Activated CD4-positive, alpha-beta T cell treated with anti-CD3 and anti-CD28 coated beads for 36 hours (primary cell): ENCODE measurements around the gene TCP10L. TPM values are rescaled to one million over a fixed set of nuclear protein-coding genes. Genes with fewer than 3 reads are reported as not detected.
A peak's percentile ranks its signal among the peaks of the same experiment; 100 is the strongest.
"Not testable (repeated sequence)": the region's sequence is repeated elsewhere in the genome, so short reads cannot be mapped to it uniquely, and the experiment has no call there.

Source experiments
- ATAC-seq: fragments of 200-7000 bp; cut with Tn5 transposase; one replicate; pipeline ENCODE4 v1.10.0; 2021; ENCODE audit warnings: mild to moderate bottlenecking, moderate library complexity
- CTCF ChIA-PET: fragments of 350-600 bp; sonication (Branson Sonifier 250); formaldehyde crosslinking; loops from one replicate; lab custom pipeline; 2021; ENCODE audit warnings: antibody characterized with exemption; lab: Charles Lee
- POLR2A ChIA-PET: fragments of 350-600 bp; sonication (Branson Sonifier 250); formaldehyde crosslinking; loops from one replicate; lab custom pipeline; 2021; ENCODE audit warnings: antibody characterized with exemption, inconsistent platforms; lab: Charles Lee
- DNase-seq: peaks from one replicate; pipeline ENCODE4 v3.0.0-alpha.2; 2020
- H3K27ac Mint-ChIP-seq: one replicate; pipeline ENCODE4 v1.8.0; 2021; ENCODE audit warnings: mixed read lengths
- H3K27me3 Mint-ChIP-seq: one replicate; pipeline ENCODE4 v1.8.0; 2021; ENCODE audit warnings: mixed read lengths
- H3K36me3 Mint-ChIP-seq: one replicate; pipeline ENCODE4 v1.8.0; 2021; ENCODE audit warnings: low read depth, mixed read lengths
- H3K4me1 Mint-ChIP-seq: one replicate; pipeline ENCODE4 v1.8.0; 2021; ENCODE audit warnings: mixed read lengths
- H3K4me3 Mint-ChIP-seq: one replicate; pipeline ENCODE4 v1.8.0; 2021; ENCODE audit warnings: mild to moderate bottlenecking, moderate library complexity, mixed read lengths
- H3K9me3 Mint-ChIP-seq: one replicate; pipeline ENCODE4 v1.8.0; 2021; ENCODE audit warnings: low read depth, mixed read lengths
- intact Hi-C, 2 experiments: fragments of 100-400 bp; cut with DNase I in 1 of 2; cut with micrococcal nuclease in 1 of 2; formaldehyde crosslinking; loops; one replicate each; pipeline versions ENCODE4 v1.14.2 to v1.15.1; 2022 to 2024; cut with DNase I, micrococcal nuclease
- total RNA-seq, 2 experiments: library from RNA; stranded (reverse); gene quantifications; one replicate each; pipeline ENCODE4 v1.2.3, GENCODE V29; 2021

The TCP10L gene, protein sequence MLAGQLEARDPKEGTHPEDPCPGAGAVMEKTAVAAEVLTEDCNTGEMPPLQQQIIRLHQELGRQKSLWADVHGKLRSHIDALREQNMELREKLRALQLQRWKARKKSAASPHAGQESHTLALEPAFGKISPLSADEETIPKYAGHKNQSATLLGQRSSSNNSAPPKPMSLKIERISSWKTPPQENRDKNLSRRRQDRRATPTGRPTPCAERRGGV
- total RNA-seq: 1 to 10 TPM in 1 of 2 experiments, under 1 TPM in 1; 0.96 to 1.2 TPM

DNA sequence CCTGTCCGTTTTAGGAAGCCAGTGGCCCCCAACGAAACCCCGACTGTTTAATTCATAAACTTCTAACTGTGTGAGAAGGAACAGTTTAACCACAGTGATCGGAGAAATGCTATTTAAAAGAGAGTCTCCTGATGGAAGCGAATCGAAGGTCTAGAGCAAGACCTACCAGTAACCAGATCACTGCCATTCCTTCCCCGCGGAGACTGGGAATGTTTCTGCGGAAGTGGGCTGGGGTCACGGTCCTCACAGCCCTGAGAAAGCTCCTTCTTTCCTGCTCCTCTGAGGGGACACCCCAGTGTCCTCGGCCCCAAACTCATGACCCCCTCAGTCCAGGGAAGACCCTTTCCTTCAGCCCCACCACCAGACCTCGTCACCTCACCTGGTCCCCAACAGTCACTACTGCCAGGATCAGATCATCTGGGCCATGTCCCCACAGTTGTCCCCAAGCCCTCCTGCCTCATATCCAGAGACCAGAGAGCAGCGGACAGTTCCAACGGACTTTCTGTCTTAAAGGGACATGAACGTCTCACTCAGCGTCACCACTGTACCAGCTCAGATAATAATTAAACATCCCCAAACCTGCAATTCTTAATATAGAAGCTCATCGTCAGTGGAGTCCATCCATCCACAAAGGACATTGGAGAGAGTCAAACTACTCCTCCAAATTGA, at the start of gene TCP10L:
TSS of gene TCP10L (minus strand) at position 482 of the 669 bp plus-strand sequence. CDS start 1,219 bp downstream, outside the sequence.
- Mint-ChIP-seq H3K9me3 (no peaks in the 10 kb centered on the region), H3K4me3 (no peak within 1 kb of the TSS), H3K27ac (no peak within 1 kb of the TSS), H3K4me1 (no peaks in the 10 kb centered on the region), H3K36me3 (no peaks in the 10 kb centered on the region), H3K27me3 (no peaks in the 10 kb centered on the region)
- ATAC-seq (no peak), DNase-seq (no peak)
- ChIA-PET CTCF (no interaction called here), POLR2A (no interaction called here)
- intact Hi-C loops: loop anchor here in 1 of 2 experiments (10.0 kb wide), 1 partner anchor 710 kb away; the partner anchor contains the start of gene HUNK

DNA sequence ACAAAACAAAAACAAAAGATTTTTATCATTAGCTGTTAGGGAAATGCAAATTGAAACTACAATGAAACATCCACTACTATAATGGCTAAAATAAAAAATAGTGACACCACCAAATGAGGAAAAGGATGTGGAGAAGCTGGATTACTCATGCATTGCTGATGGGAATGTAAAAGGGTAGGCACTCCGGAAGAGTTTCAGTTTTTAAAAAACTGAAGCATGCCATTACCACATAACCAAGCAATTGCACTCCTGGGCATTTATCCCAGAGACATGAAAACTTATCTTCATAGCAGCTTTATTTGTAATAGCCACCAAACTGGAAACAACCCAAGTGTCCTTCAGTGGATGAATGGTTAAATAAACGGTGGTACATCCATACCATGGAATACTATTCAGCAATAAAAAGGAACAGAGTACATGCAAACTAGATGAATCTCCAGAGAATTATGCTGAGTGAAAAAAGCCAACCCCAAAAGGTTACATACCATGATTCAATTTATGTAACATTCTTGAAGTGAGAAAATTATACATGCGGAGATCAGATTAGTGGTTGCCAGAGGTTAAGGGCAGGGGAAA, 41.4 kb upstream of the TCP10L start:
- POLR2A ChIA-PET: no interaction called here
- ATAC-seq (no peak), DNase-seq (no peak)
- H3K4me1 Mint-ChIP-seq: no peaks in the 10 kb centered on the region
- H3K27me3 Mint-ChIP-seq: peaks cover 2% of the 10 kb centered on the region
- peaks cover 2% of the 10 kb centered on the region for H3K9me3 Mint-ChIP-seq
- CTCF ChIA-PET: interaction anchor here (0.6 to 1.0 kb wide), 3 partner anchors 26 to 183 kb away, joined by 3 to 4 read pairs (median 3); no protein-coding TSS in a partner anchor
- H3K36me3 Mint-ChIP-seq: peaks cover 14% of the 10 kb centered on the region
- intact Hi-C loops: no loop called here
- no peak overlapping the region for H3K4me3 Mint-ChIP-seq
- H3K27ac Mint-ChIP-seq: no peak overlapping the region

DNA sequence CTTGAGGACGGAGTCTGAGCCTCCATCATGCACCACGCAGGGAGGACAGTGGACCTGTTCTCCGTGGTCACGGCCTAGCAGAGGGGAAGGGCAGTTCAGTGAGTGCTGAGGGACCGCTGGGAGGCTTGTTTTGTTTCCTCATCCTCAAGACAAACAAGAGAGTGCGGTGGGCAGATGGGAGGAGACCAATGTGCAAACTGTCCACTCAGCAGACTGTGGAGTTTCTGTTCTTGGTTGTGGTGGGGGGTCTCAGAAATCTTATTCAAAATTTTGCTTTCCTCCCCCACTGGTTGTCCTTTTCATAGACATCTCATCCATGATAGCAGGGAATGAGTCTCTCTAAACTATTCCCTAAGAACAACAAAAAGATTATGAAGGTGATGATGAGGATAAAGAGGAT, 32.9 kb upstream of the TCP10L start:
- H3K4me3 Mint-ChIP-seq, H3K36me3 Mint-ChIP-seq, ATAC-seq, DNase-seq, POLR2A ChIA-PET, H3K9me3 Mint-ChIP-seq, intact Hi-C loops, H3K4me1 Mint-ChIP-seq, CTCF ChIA-PET, H3K27ac Mint-ChIP-seq: not testable (repeated sequence)
- H3K27me3 Mint-ChIP-seq: peaks cover 11% of the 10 kb centered on the region

DNA sequence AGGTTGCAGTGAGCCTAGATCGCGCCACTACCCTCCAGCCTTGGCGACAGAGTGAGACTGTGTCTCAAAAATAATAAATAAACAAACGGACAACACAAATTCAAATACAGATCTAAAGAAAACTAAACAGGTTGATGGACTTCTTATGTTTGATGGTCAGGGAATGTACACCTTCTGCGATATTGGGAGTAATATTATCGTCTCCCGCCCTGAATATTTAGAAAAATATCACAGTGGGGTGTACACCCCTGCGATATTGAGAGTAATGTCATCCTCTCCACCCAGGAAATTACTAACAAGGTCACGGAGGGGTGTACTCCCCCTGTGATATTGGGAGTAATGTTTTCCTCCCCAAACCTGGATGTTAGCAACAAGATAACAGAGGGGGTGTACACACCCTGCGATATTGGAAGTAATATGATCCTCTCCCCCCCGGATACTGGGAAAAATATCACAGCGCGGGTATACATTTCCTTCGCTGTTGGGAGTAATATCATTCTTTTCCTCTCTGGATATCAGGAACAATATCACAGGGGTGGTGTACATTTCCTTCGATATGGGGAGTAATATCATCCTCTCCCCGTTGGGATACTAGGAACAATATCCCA, 28.2 kb upstream of the TCP10L start:
- DNase-seq (no peak), ATAC-seq (no peak)
- peak overlapping the region; percentile 96 for H3K4me3 Mint-ChIP-seq
- H3K4me1 Mint-ChIP-seq: peaks cover 9% of the 10 kb centered on the region
- intact Hi-C loops: loop anchor here (2.0 to 5.0 kb wide), 5 partner anchors 45 to 929 kb away; partner anchors contain the start of genes GART (in 1 of the 2), MIS18A (in 1 of the 2), PAXBP1 (in 1 of the 2) and SON (in 1 of the 2)
- no peaks in the 10 kb centered on the region for H3K9me3 Mint-ChIP-seq
- no peaks in the 10 kb centered on the region for H3K27me3 Mint-ChIP-seq
- H3K36me3 Mint-ChIP-seq: peaks cover 9% of the 10 kb centered on the region
- CTCF ChIA-PET: interaction anchor here (0.6 to 0.8 kb wide), 2 partner anchors 44 to 219 kb away, joined by 3 to 4 read pairs; no protein-coding TSS in a partner anchor
- POLR2A ChIA-PET: no interaction called here
- H3K27ac Mint-ChIP-seq: peak overlapping the region; percentile 90

DNA sequence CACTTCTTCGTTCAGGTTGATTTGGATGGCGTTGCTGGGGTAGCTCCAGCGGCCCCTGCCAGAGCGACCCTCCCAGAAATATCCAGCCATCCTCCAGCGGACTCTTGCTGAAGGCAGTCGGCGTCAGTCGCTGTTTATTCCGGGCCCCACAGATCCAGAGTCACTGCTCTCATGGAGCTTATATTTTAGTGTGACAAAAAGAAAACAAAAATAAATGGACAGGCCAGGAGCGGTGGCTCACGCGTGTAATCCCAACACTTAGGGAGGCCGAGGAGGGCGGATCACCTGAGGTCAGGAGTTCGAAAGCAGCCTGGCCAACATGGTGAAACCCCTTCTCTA, 27.6 kb upstream of the TCP10L start:
- Mint-ChIP-seq H3K36me3 (peaks cover 10% of the 10 kb centered on the region), H3K4me1 (peaks cover 9% of the 10 kb centered on the region), H3K9me3 (no peaks in the 10 kb centered on the region), H3K4me3 (peak overlapping the region; percentile 96), H3K27me3 (no peaks in the 10 kb centered on the region), H3K27ac (peak overlapping the region; percentile 90)
- ATAC-seq (peak; percentile 8), DNase-seq (no peak)
- POLR2A ChIA-PET: no interaction called here
- intact Hi-C loops: loop anchor here (1.0 to 5.0 kb wide), 13 partner anchors 44 to 1028 kb away; partner anchors contain the start of genes MIS18A (in 2 of the 2), URB1 (in 2 of the 2), CRYZL1 (in 1 of the 2) and DNAJC28 (in 1 of the 2)
- CTCF ChIA-PET: interaction anchor here (0.6 to 1.4 kb wide), 3 partner anchors 12 to 218 kb away, joined by 3 to 9 read pairs (median 4); no protein-coding TSS in a partner anchor

DNA sequence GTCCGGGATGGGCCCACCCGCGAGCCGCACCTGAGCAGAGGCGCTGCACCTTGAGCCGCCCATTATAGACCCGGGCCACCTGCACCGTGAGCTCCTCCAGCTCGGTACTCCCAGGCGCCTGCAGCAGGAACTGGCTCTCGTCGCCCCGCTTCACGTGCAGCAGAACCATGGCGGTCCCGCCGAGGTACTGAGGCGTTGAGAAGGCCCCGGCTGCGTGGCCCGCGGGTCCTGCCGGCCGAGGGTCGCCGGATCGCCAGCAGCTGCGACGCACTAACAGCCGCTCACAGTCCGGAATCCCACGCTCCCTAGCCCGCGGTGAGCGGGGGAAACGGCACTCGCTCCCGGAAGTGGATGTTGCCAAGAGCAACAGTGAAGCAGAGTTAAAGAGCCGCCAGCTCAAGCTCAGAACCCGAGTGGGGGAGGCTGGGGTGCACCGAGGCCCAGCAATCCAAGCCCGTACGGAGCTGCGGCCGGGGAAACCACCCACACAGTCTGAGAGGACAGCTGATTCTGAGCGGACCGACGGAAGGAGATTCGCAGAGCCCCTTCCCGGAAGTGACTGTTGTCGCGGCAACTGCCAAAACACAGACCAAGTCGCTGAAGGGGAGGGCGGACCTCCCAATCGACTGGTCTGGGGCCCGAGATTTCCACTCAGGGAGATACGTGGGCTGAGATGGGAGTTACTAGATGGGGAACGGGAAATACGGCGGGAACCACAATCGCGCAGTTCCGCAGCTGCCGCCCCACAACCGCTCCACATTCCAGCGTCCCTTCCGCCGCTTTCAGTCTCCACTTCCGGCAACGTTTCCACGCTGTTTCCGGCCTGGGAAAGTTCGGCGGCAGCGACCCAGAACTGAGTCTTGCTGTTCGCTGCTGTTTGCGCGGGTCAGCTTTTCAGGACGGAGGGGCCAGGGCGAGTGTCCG, 27.0 kb upstream of the TCP10L start, which contains the start of gene CFAP298:
TSS of gene CFAP298 (minus strand) at position 303 of the 924 bp plus-strand sequence. CDS start at position 169, 134 bp downstream.
- intact Hi-C loops: loop anchor here (1.0 to 5.0 kb wide), 13 partner anchors 44 to 1029 kb away; partner anchors contain the start of genes MIS18A (in 2 of the 2), URB1 (in 2 of the 2), CRYZL1 (in 1 of the 2) and DNAJC28 (in 1 of the 2)
- POLR2A ChIA-PET: interaction anchor here (0.6 to 0.8 kb wide), 2 partner anchors 84 to 159 kb away, joined by 3 read pairs; partner anchors contain the start of gene PAXBP1
- H3K4me1 Mint-ChIP-seq: peaks cover 9% of the 10 kb centered on the region
- ATAC-seq: peak; percentile 90
- no peaks in the 10 kb centered on the region for H3K27me3 Mint-ChIP-seq
- peak within 1 kb of the TSS; percentile 96 for H3K4me3 Mint-ChIP-seq
- peak; percentile 92 for DNase-seq
- H3K27ac Mint-ChIP-seq: peak within 1 kb of the TSS; percentile 90
- CTCF ChIA-PET: interaction anchor here (0.6 to 1.4 kb wide), 5 partner anchors 11 to 218 kb away, joined by 3 to 9 read pairs (median 4); no protein-coding TSS in a partner anchor
- peaks cover 16% of the 10 kb centered on the region for H3K36me3 Mint-ChIP-seq
- H3K9me3 Mint-ChIP-seq: no peaks in the 10 kb centered on the region

DNA sequence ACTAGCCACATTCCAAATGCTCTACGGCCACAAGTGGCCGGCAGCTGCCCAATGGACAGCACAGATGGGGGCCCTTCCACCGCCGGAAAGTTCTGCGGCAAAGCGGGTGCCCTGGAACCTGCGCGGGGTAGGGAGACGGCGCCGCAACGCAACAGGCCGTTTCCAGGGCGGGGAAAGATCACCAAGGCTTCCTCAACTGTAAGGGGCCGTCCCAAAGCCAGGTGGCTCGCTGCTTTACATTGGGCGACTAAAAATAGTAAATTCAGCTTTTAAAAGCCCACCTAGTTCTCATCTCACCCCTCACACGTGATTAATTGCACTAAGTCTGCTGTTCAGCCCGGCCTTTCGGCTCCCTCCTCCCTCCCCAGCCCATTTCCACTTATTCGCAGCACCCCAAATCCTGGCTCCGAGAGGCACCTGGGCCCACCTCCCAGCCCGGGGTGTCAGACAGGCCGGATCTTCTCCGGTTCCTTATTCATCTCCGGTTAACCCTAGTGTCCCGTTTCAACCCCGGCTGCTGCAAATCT, 26.2 kb upstream of the TCP10L start:
- ChIA-PET CTCF (interaction anchor here (1.2 to 3.4 kb wide), 3 partner anchors 11 to 44 kb away, joined by 3 to 27 read pairs (median 9); no protein-coding TSS in a partner anchor), POLR2A (interaction anchor here (0.6 kb wide), 1 partner anchor 83 kb away, joined by 3 read pairs; no protein-coding TSS in a partner anchor)
- Mint-ChIP-seq H3K9me3 (no peaks in the 10 kb centered on the region), H3K4me1 (peaks cover 9% of the 10 kb centered on the region), H3K27ac (peak overlapping the region; percentile 90), H3K27me3 (no peaks in the 10 kb centered on the region), H3K4me3 (peak overlapping the region; percentile 96), H3K36me3 (peaks cover 18% of the 10 kb centered on the region)
- DNase-seq (peak; percentile 65), ATAC-seq (peak; percentile 45)
- intact Hi-C loops: loop anchor here (5.0 kb wide), 2 partner anchors 161 to 931 kb away; partner anchors contain the start of genes GART (in 1 of the 2), PAXBP1 (in 1 of the 2) and SON (in 1 of the 2)

DNA sequence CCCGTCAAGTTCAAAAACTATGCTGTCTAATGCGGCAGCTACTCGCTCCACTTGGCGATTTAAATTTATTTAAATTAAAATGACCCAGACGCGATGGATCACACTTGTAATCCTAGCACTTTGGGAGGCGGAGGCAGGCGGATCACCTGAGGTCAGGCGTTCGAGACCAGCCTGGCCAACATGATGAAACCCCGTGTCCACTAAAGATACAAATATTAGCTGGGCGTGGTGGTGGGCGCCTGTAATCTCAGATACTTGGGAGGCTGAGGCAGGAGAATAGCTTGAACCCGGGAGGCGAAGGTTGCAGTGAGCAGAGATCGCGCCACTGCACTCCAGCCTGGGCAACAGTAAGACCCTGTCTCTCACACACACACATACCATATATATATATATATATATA, 25.6 kb upstream of the TCP10L start:
- H3K4me1 Mint-ChIP-seq, POLR2A ChIA-PET, H3K27me3 Mint-ChIP-seq, H3K27ac Mint-ChIP-seq, DNase-seq, ATAC-seq, H3K9me3 Mint-ChIP-seq: not testable (repeated sequence)
- CTCF ChIA-PET: interaction anchor here (3.4 kb wide), 1 partner anchor 10 kb away, joined by 27 read pairs; no protein-coding TSS in a partner anchor
- Mint-ChIP-seq H3K4me3 (peak overlapping the region; percentile 96), H3K36me3 (peaks cover 23% of the 10 kb centered on the region)
- intact Hi-C loops: loop anchor here (5.0 kb wide), 2 partner anchors 161 to 931 kb away; partner anchors contain the start of genes GART (in 1 of the 2), PAXBP1 (in 1 of the 2) and SON (in 1 of the 2)

DNA sequence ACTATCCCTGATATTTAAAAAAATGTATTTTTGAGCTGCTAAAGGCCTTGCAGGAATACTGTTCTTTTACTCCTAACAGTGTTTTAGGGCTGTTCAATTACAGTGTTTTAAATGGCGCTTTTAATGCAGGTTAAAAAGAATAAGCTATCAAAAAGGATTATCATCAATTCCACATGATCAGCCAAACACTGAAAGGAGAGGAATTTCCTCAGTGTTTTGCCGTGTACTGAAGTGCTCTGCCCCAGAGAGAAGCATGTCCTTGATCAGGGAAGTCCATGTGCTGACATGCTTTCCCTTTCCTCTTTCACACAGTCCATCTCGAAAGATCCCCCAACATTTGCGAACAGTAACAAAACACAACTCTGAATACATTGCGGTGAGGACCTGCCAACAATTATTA, 23.5 kb upstream of the TCP10L start:
- POLR2A ChIA-PET: no interaction called here
- intact Hi-C loops: no loop called here
- CTCF ChIA-PET: interaction anchor here (0.6 to 3.4 kb wide), 6 partner anchors 8 to 910 kb away, joined by 3 to 27 read pairs (median 4); no protein-coding TSS in a partner anchor
- Mint-ChIP-seq H3K4me1 (peaks cover 9% of the 10 kb centered on the region), H3K27ac (no peak overlapping the region), H3K4me3 (no peak overlapping the region), H3K36me3 (peaks cover 38% of the 10 kb centered on the region), H3K9me3 (no peaks in the 10 kb centered on the region), H3K27me3 (no peaks in the 10 kb centered on the region)
- DNase-seq (no peak), ATAC-seq (no peak)
